PFSK-1 (cell line): Measurements from ENCODE around the gene RILP.

Experiments used
- FOXP2 ChIP-seq: optimal IDR thresholded peaks from 2 replicates; pipeline ENCODE3; 2011; ENCODE audit warnings: borderline replicate concordance, control low read depth, inconsistent platforms; ENCODE audit not compliant: insufficient read depth; ENCODE audit errors: extremely low read length, extremely low read depth
- POLR2AphosphoS5 ChIP-seq: IDR thresholded peaks from 2 replicates; pipeline ENCODE4 v1.6.1; 2012; ENCODE audit warnings: low read depth, mild to moderate bottlenecking, control low read depth, low read length, moderate library complexity
- REST ChIP-seq, 2 experiments: IDR thresholded peaks; 2 replicates each; pipeline versions ENCODE4 v1.6.1 to v1.8.0; 2011 to 2012; ENCODE audit warnings: low read depth in 2 of 2, low read length in 2 of 2, control low read depth in 1 of 2, inconsistent platforms in 1 of 2, mild to moderate bottlenecking in 1 of 2, moderate library complexity in 1 of 2; ENCODE audit not compliant: insufficient read depth in 1 of 2
- SIN3A ChIP-seq: IDR thresholded peaks from 2 replicates; pipeline ENCODE4 v1.6.1; 2012; ENCODE audit warnings: mild to moderate bottlenecking, low read length, moderate library complexity, borderline replicate concordance; ENCODE audit not compliant: insufficient read depth
- TAF1 ChIP-seq: IDR thresholded peaks from 2 replicates; pipeline ENCODE4 v1.6.1; 2012; ENCODE audit warnings: low read length, control low read depth, borderline replicate concordance; ENCODE audit not compliant: insufficient read depth

RILP gene

GRCh38 chr17:1629504-1630310 is 20.0 kb downstream of the RILP start:
- TF ChIP-seq SIN3A (no peak), FOXP2 (no peak), REST (IDR thresholded peaks at IDR 0.05; ENCODE audit: insufficient read depth in 1 of 2, low read depth in 2 of 2, low read length in 2 of 2) (no peak)

DNA sequence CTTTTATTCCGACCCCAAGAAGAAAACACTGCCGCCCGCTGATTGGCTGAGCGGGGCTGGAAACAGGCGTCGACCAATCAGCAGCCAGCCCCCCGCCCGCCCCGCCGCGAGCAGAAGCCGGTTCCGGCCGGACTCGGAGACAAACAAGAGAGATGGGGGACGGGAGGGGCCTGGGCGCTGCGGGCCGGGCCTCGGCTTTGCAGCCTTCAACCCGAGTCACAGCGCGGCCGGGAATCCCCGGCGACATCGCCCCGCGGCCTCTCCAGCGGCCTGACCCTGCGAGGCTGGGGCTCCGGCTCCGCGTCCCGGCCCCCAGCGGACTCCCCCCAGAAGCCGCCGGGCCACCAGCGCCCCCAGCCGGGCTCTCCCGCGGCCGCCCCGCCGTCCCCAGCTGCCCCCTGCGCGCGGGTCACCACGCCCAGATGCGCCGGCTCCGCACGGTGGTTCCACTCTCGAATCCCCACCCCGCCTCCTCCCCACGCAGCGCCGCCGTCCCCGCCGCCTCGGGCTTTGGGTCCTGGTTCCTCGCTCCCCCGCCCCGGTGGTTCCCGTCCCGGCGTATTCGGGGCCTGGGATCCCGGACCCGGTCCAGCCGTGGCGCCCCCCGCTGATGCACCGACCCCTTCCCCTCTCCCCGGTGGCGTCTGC is 20.7 kb downstream of the RILP start:
- TF ChIP-seq SIN3A (0 out of 2 replicates have a peak, but pooled peaks have one; percentile 40), TAF1 (no peak), REST (IDR thresholded peaks at IDR 0.05; ENCODE audit: insufficient read depth in 1 of 2, low read depth in 2 of 2, low read length in 2 of 2) (no peak)

GRCh38 chr17:1627982-1628855 is 21.4 kb downstream of the RILP start, which contains the start of gene SLC43A2:
Gene SLC43A2, minus strand, starts transcription at chr17:1628834. Its CDS starts 960 bp downstream, at chr17:1627874.
- TF ChIP-seq POLR2AphosphoS5 (no peak; the same call in 1 of the 2 replicates), FOXP2 (peak; percentile 55)

GRCh38 chr17:1627182-1627981 is 22.3 kb downstream of the RILP start:
- no peak for TF ChIP-seq FOXP2
- TF ChIP-seq TAF1 = no peak
- no peak for TF ChIP-seq REST (IDR thresholded peaks at IDR 0.05; ENCODE audit: insufficient read depth in 1 of 2, low read depth in 2 of 2, low read length in 2 of 2)
- no peak for TF ChIP-seq SIN3A
- no peak for TF ChIP-seq POLR2AphosphoS5

GRCh38 chr17:1626333-1626732 is 23.3 kb downstream of the RILP start:
- TF ChIP-seq TAF1 (no peak), POLR2AphosphoS5 (no peak), REST (IDR thresholded peaks at IDR 0.05; ENCODE audit: insufficient read depth in 1 of 2, low read depth in 2 of 2, low read length in 2 of 2) (no peak), FOXP2 (no peak), SIN3A (no peak)
